ENCODE measurements around the gene ASPA. TPM values are rescaled to one million over a fixed set of nuclear protein-coding genes. Genes with fewer than 3 reads are reported as not detected.

The ASPA gene
- polyA plus RNA-seq, 1 of the 3 experiments (the other 2 are of a cell fraction) = not detected

- ChIA-PET CTCF (no interaction called here), POLR2A (no interaction called here)
- Histone ChIP-seq H3K27me3 (ENCODE audit: insufficient read depth) (0 out of 2 replicates have a peak, but pooled peaks cover under 1% of the 10 kb centered on the region), H3K4me3 (ENCODE audit: low read depth in 2 of 2, low read length in 1 of 2) (no peak overlapping the region), H3K79me2 (ENCODE audit: insufficient read depth) (no peaks in the 10 kb centered on the region), H3K4me1 (ENCODE audit: control insufficient read depth in 1 of 2, insufficient read depth in 2 of 2, low read depth in 1 of 2, low read length in 1 of 2) (no peaks in the 10 kb centered on the region), H3K4me2 (no peak overlapping the region), H3K36me3 (replicated peaks in 1 of 2; ENCODE audit: control insufficient read depth in 1 of 2, insufficient read depth in 2 of 2, low read length in 1 of 2) (no peaks in the 10 kb centered on the region), H4K20me1 (ENCODE audit: insufficient read depth) (no peaks in the 10 kb centered on the region), H3K9ac (no peak overlapping the region), H3K27ac (ENCODE audit: low read depth in 2 of 2, low read length in 1 of 2) (no peak overlapping the region), H3K9me3 (no peaks in the 10 kb centered on the region), H2AFZ (ENCODE audit: low read depth) (no peak overlapping the region), H3F3A (replicated peaks; ENCODE audit: insufficient read depth) (no peaks in the 10 kb centered on the region), H3K9me2 (no peaks in the 10 kb centered on the region)
- WGBS (ENCODE audit: low lambda C conversion rate) = 68% methylated on average over 7 of the region's 8 CpGs
- DNase-seq = no peak
- TF ChIP-seq REST (IDR thresholded peaks at IDR 0.05; ENCODE audit: low read depth, low read length) (no peak), FOSL2 (IDR thresholded peaks at IDR 0.05; ENCODE audit: borderline replicate concordance, low read depth) (no peak), IRF3 (IDR thresholded peaks at IDR 0.05; ENCODE audit: low read depth, low read length) (no peak), GATA2 (CRISPR knock-in tag; IDR thresholded peaks at IDR 0.05) (no peak), RAD21 (IDR thresholded peaks at IDR 0.05; ENCODE audit: low read length) (no peak)
These were observed 36.2 kb downstream of the ASPA start for GRCh38 chr17:3511852-3512504.

- H3K27ac ChIP-seq (ENCODE audit: low read depth in 2 of 2, low read length in 1 of 2) = no peak overlapping the region
- no peak for TF ChIP-seq RAD21 (IDR thresholded peaks at IDR 0.05; ENCODE audit: low read length)
- no peak for TF ChIP-seq PBX3 (IDR thresholded peaks at IDR 0.05)
- no peak overlapping the region for H3K9ac ChIP-seq
- H3K27me3 ChIP-seq (ENCODE audit: insufficient read depth) = no peaks in the 10 kb centered on the region
- no peak overlapping the region for H2AFZ ChIP-seq (ENCODE audit: low read depth)
- WGBS (ENCODE audit: low lambda C conversion rate) = 46% methylated on average over 20 of the region's 20 CpGs
- H3K9me3 ChIP-seq = no peaks in the 10 kb centered on the region
- H3K4me1 ChIP-seq (ENCODE audit: control insufficient read depth in 1 of 2, insufficient read depth in 2 of 2, low read depth in 1 of 2, low read length in 1 of 2) = no peaks in the 10 kb centered on the region
- H3F3A ChIP-seq (replicated peaks; ENCODE audit: insufficient read depth) = no peaks in the 10 kb centered on the region
- H4K20me1 ChIP-seq (ENCODE audit: insufficient read depth) = no peaks in the 10 kb centered on the region
- H3K79me2 ChIP-seq (ENCODE audit: insufficient read depth) = no peaks in the 10 kb centered on the region
- H3K36me3 ChIP-seq (replicated peaks in 1 of 2; ENCODE audit: control insufficient read depth in 1 of 2, insufficient read depth in 2 of 2, low read length in 1 of 2) = no peaks in the 10 kb centered on the region
- ChIA-PET POLR2A (interaction anchor here (0.7 kb wide), 1 partner anchor 371 kb away, joined by 3 read pairs; no protein-coding TSS in a partner anchor), CTCF (no interaction called here)
- no peak overlapping the region for H3K4me2 ChIP-seq
- no peak overlapping the region for H3K4me3 ChIP-seq (ENCODE audit: low read depth in 2 of 2, low read length in 1 of 2)
- DNase-seq = no peak
- H3K9me2 ChIP-seq = no peaks in the 10 kb centered on the region
These were observed 36.8 kb downstream of the ASPA start for GRCh38 chr17:3512505-3513171.

Measured in SK-N-SH (cell line).